ENCODE measurements around the gene CCDC157.
"Not testable (repeated sequence)": the region's sequence is repeated elsewhere in the genome, so short reads cannot be mapped to it uniquely, and the experiment has no call there.

The CCDC157 gene

GRCh38 chr22:30326255-30326705, 30.5 kb upstream of the CCDC157 start:
- DNase-seq (ENCODE audit: low spot score), result peak; percentile 52

DNA sequence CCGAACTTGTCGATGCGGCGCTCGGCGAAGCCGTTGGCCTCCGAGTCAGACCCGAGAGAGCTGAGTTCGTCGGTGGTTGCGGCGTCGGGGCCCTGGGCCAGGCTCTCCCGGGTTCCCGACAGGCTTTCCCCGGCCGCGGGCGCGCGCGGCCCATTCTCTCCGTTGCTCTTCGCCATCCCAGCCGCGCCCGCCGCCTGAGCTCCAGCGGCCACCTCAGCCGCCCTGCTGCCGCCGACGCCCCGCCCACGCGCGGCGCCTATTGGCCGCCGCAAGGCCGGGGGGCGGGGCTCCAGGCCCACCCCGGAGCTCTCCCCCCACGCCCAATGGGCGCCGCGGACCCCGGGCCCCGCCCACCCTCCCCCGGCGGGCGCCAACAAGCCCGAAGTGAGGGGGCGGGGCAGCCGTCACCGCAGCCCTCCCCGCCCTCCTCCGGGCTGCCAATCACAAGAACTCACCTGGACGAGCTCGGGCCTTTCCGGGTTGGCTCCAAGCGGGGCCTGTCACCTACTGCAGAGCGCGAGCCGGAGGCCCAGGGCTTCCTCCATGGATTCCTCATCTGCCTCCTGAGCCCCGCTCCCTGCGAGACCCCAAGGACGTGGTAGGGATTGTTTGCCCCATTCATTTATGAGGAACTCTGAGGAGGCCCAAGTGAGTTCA, 30.0 kb upstream of the CCDC157 start, which contains the start of gene TBC1D10A:
TBC1D10A (minus strand) TSS at position 236 of the 657 bp plus-strand sequence; CDS start at position 176, 60 bp downstream.
- DNase-seq (ENCODE audit: low spot score), result peak; percentile 97

DNA sequence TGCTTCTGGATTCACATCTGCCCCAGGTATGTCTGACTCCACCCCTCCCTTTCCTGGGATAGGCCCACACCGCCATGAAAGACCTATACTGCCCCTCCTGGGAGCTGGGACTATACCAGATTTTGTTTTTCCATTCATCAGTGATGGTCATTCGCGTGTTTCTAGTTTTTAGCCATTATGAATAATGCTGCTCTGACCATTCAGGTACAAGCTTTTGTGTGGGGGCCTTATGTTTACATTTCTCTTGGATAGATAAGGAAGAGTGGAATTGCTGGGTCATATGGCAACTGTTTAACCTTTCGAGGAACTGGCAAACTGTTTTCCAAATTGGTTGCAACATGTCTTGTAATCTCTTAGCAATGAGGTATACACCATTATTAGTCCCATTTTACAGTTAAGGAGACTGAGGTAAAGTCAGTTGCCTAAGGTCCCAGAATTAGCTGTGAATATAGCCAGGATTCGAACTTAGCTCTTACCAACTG, 28.9 kb upstream of the CCDC157 start:
- DNase-seq (ENCODE audit: low spot score), result peak; percentile 52

GRCh38 chr22:30328466-30329049, 28.2 kb upstream of the CCDC157 start:
- DNase-seq (ENCODE audit: low spot score), result peak; percentile 22

GRCh38 chr22:30332551-30332950, 24.3 kb upstream of the CCDC157 start:
- DNase-seq (ENCODE audit: low spot score), result no peak

DNA sequence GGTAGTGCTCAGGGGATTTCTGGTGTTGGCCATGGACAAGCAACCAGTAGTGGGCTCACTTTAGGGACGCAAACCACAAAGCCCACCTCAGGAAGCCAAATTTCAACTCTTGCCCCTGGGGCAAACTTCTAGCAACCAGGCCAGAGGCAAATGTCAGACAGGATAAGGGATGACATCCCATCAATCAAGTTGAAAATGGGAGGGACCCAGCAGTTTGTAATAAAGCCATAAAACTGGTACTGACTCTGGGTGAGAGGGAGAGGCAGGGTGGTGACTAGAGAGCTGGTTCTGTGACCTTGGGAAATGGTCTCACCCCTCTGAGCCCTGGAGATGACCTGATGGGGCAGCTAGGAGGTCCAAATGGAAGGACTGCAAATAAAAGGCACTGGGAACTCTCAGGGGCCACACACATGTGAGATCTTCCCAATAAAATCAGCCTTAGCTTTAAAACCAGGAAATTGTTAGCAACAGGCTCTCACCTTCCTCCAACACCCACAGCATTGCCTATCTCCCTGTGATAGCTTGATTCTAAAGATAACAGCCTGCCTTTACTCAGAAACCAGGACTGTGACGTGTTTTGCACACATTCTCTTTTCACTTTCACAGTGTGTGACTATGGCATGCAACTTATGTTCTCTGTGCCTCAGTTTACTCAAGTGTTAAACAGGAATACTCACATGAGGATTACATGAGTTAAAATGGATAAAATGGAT, 23.7 kb upstream of the CCDC157 start:
- DNase-seq (ENCODE audit: low spot score), result no peak

- no peak for DNase-seq (ENCODE audit: low spot score)
These were observed 23.1 kb upstream of the CCDC157 start for GRCh38 chr22:30333707-30334087.

- no peak for DNase-seq (ENCODE audit: low spot score)
These were observed 22.2 kb upstream of the CCDC157 start for GRCh38 chr22:30334646-30335045.

- DNase-seq (ENCODE audit: low spot score), result no peak
These were observed 21.6 kb upstream of the CCDC157 start for GRCh38 chr22:30335236-30335635.

- no peak for DNase-seq (ENCODE audit: low spot score)
These were observed 19.9 kb upstream of the CCDC157 start for GRCh38 chr22:30336752-30337460.

DNA sequence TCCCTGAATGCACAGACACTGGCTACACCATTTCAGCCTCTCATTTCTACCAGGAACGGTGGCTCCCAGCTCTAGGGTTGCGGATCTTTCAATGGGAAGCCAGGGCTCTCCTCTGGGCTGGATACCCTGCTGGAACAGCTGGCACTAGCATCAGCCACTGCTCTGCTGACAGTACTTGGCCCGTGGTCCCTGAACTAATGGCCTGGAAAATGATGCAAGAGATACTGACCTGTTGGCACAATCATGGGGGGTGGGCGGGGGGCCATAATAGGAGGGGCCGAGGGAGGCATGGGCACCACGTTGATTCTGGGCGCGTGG, 19.4 kb upstream of the CCDC157 start:
- DNase-seq (ENCODE audit: low spot score), result no peak

DNA sequence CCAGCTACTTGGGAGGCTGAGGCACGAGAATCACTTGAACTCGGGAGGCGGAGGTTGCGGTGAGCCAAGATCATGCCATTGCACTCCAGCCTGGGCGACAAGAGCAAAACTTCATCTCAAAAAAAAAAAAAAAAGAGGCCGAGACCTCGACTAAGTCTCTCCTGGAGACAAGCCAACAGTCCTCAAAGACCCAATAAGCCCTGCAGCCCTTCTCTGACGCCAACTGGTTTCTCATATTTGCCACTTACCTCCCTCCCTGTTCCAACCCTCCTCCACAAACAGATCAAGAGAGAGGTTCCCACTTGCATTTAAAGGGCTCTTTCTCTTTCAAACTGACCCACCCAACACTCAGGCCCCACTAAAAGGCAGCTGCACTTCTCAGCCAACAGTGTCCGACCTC, 18.5 kb upstream of the CCDC157 start:
- not testable (repeated sequence) for DNase-seq (ENCODE audit: low spot score)

GRCh38 chr22:30338802-30339201, 18.0 kb upstream of the CCDC157 start:
- DNase-seq (ENCODE audit: low spot score), result no peak

GRCh38 chr22:30340911-30341685, 15.7 kb upstream of the CCDC157 start:
- DNase-seq (ENCODE audit: low spot score), result no peak

- DNase-seq (ENCODE audit: low spot score), result no peak
These were observed 12.2 kb upstream of the CCDC157 start for GRCh38 chr22:30344447-30345200.

DNA sequence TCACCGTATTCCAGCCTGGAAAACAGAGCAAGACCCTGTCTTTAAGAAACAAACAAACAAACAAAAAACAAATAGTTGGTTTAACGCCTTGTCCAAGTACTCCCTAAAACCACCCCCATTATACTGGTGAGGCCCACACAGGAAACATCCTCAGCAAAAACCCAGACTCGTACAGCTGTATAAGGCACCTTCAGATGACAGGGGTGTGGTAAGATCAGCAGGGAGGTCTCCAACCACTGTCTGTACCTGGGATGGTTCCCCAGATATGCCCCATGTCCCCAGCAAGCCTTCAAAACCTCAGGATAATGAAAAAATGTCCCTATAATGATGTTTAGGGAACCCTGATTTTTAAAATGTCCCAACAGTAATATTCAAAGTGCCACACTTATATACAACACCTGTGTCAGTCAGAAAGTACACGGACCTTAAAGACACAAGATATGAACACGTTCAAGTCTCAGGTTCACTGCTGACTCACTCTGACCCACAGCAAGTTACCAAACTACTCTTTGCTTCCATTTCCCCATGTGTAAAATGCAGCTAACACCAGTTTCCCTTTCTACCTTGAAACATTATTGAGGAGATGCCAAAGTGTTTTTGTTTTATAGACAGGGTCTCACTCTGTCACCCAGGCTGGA, 9.4 kb upstream of the CCDC157 start:
- no peak for DNase-seq (ENCODE audit: low spot score)

DNA sequence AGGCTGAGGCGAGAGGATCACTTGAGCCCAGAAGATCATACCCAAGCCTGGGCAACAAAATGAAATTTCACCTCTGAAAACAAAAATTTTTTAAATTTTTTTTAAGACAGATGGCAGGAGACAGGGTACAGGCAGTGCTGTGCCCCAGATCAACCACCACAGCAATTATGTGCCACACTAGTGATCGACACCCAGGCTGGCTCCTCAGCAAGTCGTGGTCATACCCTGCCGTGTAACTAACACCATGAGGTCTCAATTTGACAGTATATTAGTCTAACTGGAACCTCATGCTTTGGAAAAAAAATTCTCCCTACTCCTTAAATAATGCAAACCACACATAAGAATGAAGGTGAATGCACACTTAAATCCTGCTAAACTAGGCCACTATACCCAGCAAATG, 8.4 kb upstream of the CCDC157 start:
- no peak for DNase-seq (ENCODE audit: low spot score)

GRCh38 chr22:30348809-30349208, 8.0 kb upstream of the CCDC157 start:
- no peak for DNase-seq (ENCODE audit: low spot score)

DNA sequence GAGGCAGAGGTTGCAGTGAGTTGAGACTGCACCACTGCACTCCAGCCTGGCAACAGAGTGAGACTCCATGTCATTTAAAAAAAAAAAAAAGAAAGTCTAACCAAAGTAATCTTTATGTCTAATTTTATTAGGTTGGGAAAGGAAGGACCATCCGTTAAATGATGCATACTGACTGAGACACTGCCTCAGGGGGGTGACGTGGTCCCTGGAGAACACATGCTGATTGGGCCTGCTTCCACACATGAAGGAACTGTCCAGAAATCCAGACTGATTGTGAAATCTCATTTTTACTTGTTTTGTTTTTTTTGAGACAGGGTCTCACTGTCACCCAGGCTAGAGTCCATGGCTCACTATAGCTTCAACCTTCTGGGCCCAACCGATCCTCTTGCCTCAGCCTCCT, 5.6 kb upstream of the CCDC157 start:
- DNase-seq (ENCODE audit: low spot score), result no peak

DNA sequence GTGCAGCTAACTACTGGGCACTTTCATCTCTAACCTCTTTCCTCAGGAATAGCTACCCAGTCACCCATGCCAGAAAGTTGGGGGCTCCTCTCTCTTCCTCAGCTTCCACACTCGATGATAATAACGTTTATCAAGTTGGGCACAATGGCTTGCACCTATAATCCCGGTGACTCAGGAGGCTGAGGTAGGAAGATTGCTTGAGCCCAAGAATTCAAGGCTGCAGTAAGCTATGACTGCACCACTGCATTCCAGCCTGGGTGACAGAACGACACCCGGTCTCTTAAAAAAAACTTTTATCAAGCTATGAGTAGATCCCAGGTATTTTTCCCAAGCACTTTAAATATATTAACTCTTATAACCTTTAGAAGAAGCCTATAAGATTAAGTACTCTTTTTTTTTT, 2.2 kb upstream of the CCDC157 start:
- DNase-seq (ENCODE audit: low spot score), result peak; percentile 48

DNA sequence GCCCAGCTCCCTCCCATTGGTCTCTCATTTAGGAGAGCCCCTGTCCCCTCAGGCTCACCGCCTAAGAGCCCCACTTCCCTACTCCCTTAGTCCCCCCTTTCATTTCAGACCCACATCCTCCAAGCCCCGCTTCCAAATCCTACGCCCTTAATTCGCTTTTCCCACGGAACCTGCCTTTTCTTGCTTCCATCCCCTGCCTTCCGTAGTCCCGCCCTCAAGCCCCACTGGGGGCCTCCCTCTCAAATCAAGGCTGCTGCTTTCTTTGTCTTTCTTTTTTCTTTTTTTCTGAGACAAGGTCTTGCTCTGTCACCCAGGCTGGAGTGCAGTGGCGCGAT, 396 bp downstream of the CCDC157 start:
- no peak for DNase-seq (ENCODE audit: low spot score)

Measured in kidney tubule cell (primary cell).